Measurements from ENCODE around the gene PAIP2B.
"Not testable (repeated sequence)": the region's sequence is repeated elsewhere in the genome, so short reads cannot be mapped to it uniquely, and the experiment has no call there.

PAIP2B gene

GRCh38 chr2:71215447-71215846 lies 11.5 kb downstream of the PAIP2B start:
- no peak for DNase-seq

GRCh38 chr2:71212336-71212735 lies 14.6 kb downstream of the PAIP2B start:
- DNase-seq: no peak

GRCh38 chr2:71210292-71210691 lies 16.6 kb downstream of the PAIP2B start:
- no peak for DNase-seq

DNA sequence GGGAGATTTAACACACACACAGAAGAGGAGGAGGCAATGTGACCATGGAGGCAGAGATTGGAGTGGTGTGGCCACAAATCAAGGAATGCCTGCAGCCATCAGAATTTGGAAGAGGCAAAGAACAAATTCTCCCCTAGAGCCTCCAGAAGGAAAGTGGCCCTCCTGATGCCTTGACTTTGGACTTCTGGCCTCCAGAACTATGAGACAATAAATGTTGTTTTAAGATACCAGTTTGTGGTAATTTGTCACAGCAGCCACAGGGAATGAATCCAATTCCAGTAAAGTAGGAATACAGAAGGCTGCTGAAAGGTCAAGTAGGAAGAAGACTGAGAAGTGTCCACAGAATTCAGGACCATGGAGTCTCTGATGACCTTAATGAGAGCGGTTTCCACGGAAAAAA lies 18.1 kb downstream of the PAIP2B start:
- DNase-seq: no peak

DNA sequence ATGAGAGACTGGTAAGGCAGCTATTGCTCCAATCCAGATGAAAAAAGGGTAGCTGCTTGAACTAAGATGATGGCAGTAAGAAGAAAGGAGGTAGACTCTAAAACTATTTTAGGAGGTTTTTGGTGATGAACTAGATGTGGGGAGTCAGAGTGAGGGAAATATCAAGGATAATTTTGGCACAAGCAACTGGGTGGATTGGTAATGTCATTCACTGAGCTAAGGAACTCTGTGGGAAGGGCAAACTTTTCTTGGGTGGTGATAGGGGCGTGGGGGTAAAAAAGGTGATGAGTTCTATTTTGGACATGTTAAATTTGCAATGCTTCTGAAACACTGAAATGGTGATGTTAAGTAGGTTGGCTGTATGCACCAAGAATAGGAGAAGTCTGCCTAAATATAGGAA lies 19.3 kb downstream of the PAIP2B start:
- no peak for DNase-seq

GRCh38 chr2:71206271-71206670 lies 20.6 kb downstream of the PAIP2B start:
- no peak for DNase-seq

GRCh38 chr2:71191570-71191943 lies 35.3 kb downstream of the PAIP2B start:
- no peak for DNase-seq

- no peak for DNase-seq
Measured at GRCh38 chr2:71190656-71191569, 36.0 kb downstream of the PAIP2B start.

GRCh38 chr2:71187589-71187988 lies 39.3 kb downstream of the PAIP2B start:
- DNase-seq: no peak

GRCh38 chr2:71186973-71187372 lies 39.9 kb downstream of the PAIP2B start:
- no peak for DNase-seq

DNA sequence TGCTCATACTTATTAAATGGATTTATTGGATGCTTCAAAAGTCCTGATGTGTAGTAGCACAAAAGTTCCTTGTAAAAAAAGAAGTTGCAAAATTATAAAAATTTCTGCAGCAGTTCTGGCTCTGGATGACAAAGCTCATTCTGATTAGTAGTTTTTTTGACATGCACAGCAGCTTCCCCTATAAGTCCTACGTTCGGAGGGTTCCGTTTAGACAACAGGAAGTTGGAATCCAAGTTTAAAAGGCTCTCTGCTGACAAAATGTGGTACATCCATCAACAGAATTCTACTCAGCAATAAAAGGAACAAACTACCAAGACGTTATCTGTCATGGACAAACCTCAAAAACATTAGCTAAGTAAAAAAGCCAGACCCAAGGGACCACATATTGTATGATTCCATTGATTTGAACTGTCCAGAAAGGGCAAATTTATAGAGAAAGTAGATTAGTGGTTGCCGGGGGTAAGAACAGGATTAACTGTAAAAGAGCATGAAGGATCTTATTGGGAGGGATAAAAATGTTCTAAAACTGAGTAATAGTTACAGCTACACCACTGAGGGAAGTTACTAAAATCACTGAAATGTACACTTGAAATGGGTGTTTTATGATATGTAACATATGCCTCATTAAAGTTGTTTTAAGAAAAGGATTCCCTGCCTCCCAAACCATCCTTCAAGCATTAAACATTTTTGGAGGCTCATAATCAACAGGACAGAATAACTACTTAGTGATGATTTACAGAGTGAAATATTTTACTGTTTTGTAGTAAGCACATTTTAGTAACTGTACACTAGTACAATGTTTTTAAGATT lies 43.4 kb downstream of the PAIP2B start:
- not testable (repeated sequence) for DNase-seq

GRCh38 chr2:71181316-71181715 lies 45.6 kb downstream of the PAIP2B start:
- DNase-seq: no peak

GRCh38 chr2:71178836-71179235 lies 48.1 kb downstream of the PAIP2B start:
- DNase-seq: peak in 1 of 2 experiments; percentile 29

DNA sequence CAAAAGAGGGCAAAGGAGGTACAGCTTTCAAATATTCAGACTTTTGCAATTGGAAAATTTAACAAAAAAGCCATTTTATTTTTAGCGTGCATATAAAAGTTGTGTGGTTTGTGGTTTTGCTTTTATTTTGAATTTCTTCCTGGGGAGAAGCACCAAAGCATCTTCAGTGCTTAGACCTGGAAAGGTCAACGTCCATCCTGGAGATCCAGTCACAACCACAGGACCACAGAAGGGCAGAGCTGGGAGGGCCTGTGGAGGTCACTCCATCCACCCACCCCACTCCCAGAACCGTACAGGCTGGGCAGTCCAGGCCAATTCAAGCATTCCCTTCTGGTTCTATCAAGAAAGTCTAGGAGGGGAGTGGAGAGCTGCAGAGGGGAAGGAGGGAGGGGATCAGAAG lies 52.7 kb downstream of the PAIP2B start:
- no peak for DNase-seq

- DNase-seq: no peak
Measured at GRCh38 chr2:71173096-71173495, 53.8 kb downstream of the PAIP2B start.

DNA sequence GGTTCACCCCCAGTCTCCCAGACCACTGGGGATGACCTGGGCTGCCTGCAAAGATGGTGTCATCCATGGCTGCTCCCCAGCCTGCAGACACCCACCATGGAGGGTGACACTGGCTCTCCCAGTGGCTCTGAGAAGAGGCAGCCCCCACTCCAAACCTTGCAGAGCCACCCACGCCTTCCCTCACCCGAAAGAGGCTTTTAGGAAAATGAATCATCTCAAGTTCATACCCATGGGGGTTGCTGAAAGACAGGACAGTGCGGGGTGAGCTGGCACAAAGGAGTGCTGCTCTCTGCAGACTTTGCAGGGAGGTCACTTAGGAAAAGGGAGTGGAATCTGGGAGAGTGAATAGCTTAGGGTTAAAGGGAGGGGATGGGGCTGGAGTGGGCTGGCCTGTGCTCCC lies 60.1 kb downstream of the PAIP2B start:
- DNase-seq: no peak

GRCh38 chr2:71157124-71157793 lies 69.6 kb downstream of the PAIP2B start:
- peak; percentile 30 to 78 for DNase-seq

- peak; percentile 35 to 61 for DNase-seq
Measured at GRCh38 chr2:71156573-71156972, 70.3 kb downstream of the PAIP2B start.

- no peak for DNase-seq
Measured at GRCh38 chr2:71155846-71156245, 71.1 kb downstream of the PAIP2B start.

- DNase-seq: peak in 1 of 2 experiments; percentile 50
Measured at GRCh38 chr2:71154798-71155197, 72.1 kb downstream of the PAIP2B start.

- DNase-seq: no peak
Measured at GRCh38 chr2:71154279-71154678, 72.6 kb downstream of the PAIP2B start.

DNA sequence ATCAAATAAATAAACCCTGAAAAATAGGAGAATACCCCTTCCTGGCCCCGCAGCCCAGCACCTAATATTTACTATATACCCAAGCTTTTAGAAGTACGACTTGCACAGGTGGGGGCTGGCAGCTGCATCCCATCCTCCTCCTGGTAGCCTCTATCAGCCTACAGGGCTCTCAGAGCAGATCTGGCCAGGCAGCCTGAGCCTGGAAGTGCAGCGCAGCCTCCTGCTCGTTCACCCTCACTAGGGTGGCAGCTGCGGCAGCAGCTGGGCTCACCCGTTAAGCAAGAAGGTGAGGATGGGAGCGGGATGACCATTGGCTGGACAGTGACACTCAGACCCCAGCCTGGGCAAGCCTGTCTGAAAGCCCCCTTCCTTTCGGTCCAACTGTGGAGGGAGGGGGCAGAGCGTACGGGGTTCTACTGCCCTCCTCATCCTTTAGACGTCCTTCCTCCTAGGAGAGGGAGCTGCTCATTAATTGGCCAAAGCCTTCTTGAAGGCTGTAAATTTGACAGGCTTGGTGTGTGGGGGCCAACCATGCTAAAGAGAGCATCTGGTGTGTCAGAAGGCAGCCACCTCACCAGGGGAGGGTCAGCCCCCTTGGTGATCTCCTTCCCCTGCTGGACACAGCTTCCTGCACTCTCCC lies 73.2 kb downstream of the PAIP2B start:
- no peak for DNase-seq

DNA sequence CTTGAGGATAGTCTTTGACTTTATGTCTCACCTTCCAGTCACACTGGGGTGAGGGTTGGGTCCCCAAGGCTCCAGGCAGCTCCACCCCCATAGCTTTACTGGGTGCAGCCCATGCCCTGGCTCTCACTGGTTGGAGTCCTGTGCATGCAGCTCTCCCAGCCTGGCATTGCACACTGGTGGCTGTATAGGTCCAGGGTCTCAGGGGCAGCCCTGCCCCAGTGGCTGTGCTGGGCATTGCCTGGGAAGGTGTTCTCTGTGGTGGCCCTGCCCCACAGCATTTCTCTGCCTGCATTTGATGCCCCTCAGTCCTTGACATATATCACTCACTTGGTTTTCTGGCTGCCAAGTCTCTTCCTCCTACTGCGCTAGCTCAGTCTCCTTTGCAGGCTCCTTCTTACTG lies 75.3 kb downstream of the PAIP2B start:
- DNase-seq: no peak

All from NCI-H526 (cell line).